Activated CD8-positive, alpha-beta T cell treated with anti-CD3 and anti-CD28 coated beads for 36 hours (primary cell): Measurements from ENCODE around the gene PIF1. TPM values are rescaled to one million over a fixed set of nuclear protein-coding genes. Genes with fewer than 3 reads are reported as not detected.

Experiments used
- ATAC-seq: fragments of 200-7000 bp; cut with Tn5 transposase; one replicate; pipeline ENCODE4 v1.10.0; 2021; ENCODE audit warnings: mild to moderate bottlenecking, moderate library complexity
- CTCF ChIA-PET: fragments of 350-600 bp; sonication (Branson Sonifier 250); formaldehyde crosslinking; loops from one replicate; lab custom pipeline; 2021; ENCODE audit warnings: antibody characterized with exemption; lab: Charles Lee
- POLR2A ChIA-PET: fragments of 350-600 bp; sonication (Branson Sonifier 250); formaldehyde crosslinking; loops from one replicate; lab custom pipeline; 2021; ENCODE audit warnings: antibody characterized with exemption; lab: Charles Lee
- DNase-seq: peaks from one replicate; pipeline ENCODE4 v3.0.0-alpha.2; 2020
- H3K27ac Mint-ChIP-seq: one replicate; pipeline ENCODE4 v1.8.0; 2021; ENCODE audit warnings: mild to moderate bottlenecking, mixed read lengths
- H3K27me3 Mint-ChIP-seq: one replicate; pipeline ENCODE4 v1.8.0; 2021; ENCODE audit warnings: mixed read lengths
- H3K36me3 Mint-ChIP-seq: one replicate; pipeline ENCODE4 v1.8.0; 2021; ENCODE audit warnings: low read depth, mixed read lengths
- H3K4me1 Mint-ChIP-seq: one replicate; pipeline ENCODE4 v1.8.0; 2021; ENCODE audit warnings: low read depth, mixed read lengths
- H3K4me3 Mint-ChIP-seq: one replicate; pipeline ENCODE4 v1.8.0; 2021; ENCODE audit warnings: mild to moderate bottlenecking, moderate library complexity, mixed read lengths
- H3K9me3 Mint-ChIP-seq: one replicate; pipeline ENCODE4 v1.8.0; 2021; ENCODE audit warnings: mixed read lengths
- CTCF ChIP-seq: fragments of 200-600 bp; IDR thresholded peaks from one replicate; pipeline ENCODE4 v1.8.0; 2022; ENCODE audit warnings: antibody characterized with exemption, mild to moderate bottlenecking
- intact Hi-C: fragments of 100-400 bp; cut with micrococcal nuclease; formaldehyde crosslinking; loops from one replicate; pipeline ENCODE4 v1.10.0; 2022
- total RNA-seq, 2 experiments: library from RNA; stranded (reverse); gene quantifications; one replicate each; pipeline ENCODE4 v1.2.3, GENCODE V29; 2021

Gene PIF1
- total RNA-seq, 2 experiments from 2014 or later, result 50.0 TPM

- ChIA-PET CTCF (interaction anchor here (1.4 to 1.5 kb wide), 2 partner anchors 28 to 112 kb away, joined by 3 to 5 read pairs; no protein-coding TSS in a partner anchor), POLR2A (no interaction called here)
- H3K9me3 Mint-ChIP-seq, result no peaks in the 10 kb centered on the region
- TF ChIP-seq CTCF, result no peak
- no peaks in the 10 kb centered on the region for H3K36me3 Mint-ChIP-seq
- intact Hi-C loops, result no loop called here
- DNase-seq (no peak), ATAC-seq (no peak)
- H3K4me3 Mint-ChIP-seq, result no peak overlapping the region
- H3K27me3 Mint-ChIP-seq, result peaks cover 16% of the 10 kb centered on the region
- no peak overlapping the region for H3K27ac Mint-ChIP-seq
- peaks cover 3% of the 10 kb centered on the region for H3K4me1 Mint-ChIP-seq
These were observed 44.1 kb downstream of the PIF1 start for GRCh38 chr15:64781299-64781698.

GRCh38 chr15:64780600-64781156 lies 44.8 kb downstream of the PIF1 start:
- POLR2A ChIA-PET, result no interaction called here
- ATAC-seq, result no peak
- CTCF ChIA-PET, result interaction anchor here (1.4 to 1.5 kb wide), 2 partner anchors 29 to 113 kb away, joined by 3 to 5 read pairs; no protein-coding TSS in a partner anchor
- no peaks in the 10 kb centered on the region for H3K36me3 Mint-ChIP-seq
- H3K4me1 Mint-ChIP-seq, result peaks cover 3% of the 10 kb centered on the region
- H3K4me3 Mint-ChIP-seq, result no peak overlapping the region
- intact Hi-C loops, result no loop called here
- peaks cover 21% of the 10 kb centered on the region for H3K27me3 Mint-ChIP-seq
- no peak for TF ChIP-seq CTCF
- H3K27ac Mint-ChIP-seq, result no peak overlapping the region
- no peak for DNase-seq
- H3K9me3 Mint-ChIP-seq, result no peaks in the 10 kb centered on the region

- H3K4me3 Mint-ChIP-seq, result no peak overlapping the region
- no peaks in the 10 kb centered on the region for H3K36me3 Mint-ChIP-seq
- CTCF ChIA-PET, result no interaction called here
- no peak overlapping the region for H3K27ac Mint-ChIP-seq
- H3K4me1 Mint-ChIP-seq, result peaks cover 3% of the 10 kb centered on the region
- intact Hi-C loops, result no loop called here
- POLR2A ChIA-PET, result interaction anchor here (0.8 to 1.2 kb wide), 2 partner anchors 30 to 273 kb away, joined by 3 read pairs; no protein-coding TSS in a partner anchor
- DNase-seq, result no peak
- TF ChIP-seq CTCF, result no peak
- H3K9me3 Mint-ChIP-seq, result no peaks in the 10 kb centered on the region
- no peak for ATAC-seq
- H3K27me3 Mint-ChIP-seq, result peaks cover 21% of the 10 kb centered on the region
These were observed 45.8 kb downstream of the PIF1 start for GRCh38 chr15:64779630-64780029.

GRCh38 chr15:64779024-64779423 lies 46.4 kb downstream of the PIF1 start:
- intact Hi-C loops, result no loop called here
- Mint-ChIP-seq H3K27me3 (peaks cover 26% of the 10 kb centered on the region), H3K27ac (no peak overlapping the region), H3K9me3 (no peaks in the 10 kb centered on the region), H3K4me3 (no peak overlapping the region), H3K36me3 (no peaks in the 10 kb centered on the region), H3K4me1 (peaks cover 3% of the 10 kb centered on the region)
- ATAC-seq, result no peak
- CTCF ChIA-PET, result interaction anchor here (1.9 kb wide), 1 partner anchor 30 kb away, joined by 6 read pairs; no protein-coding TSS in a partner anchor
- DNase-seq, result no peak
- POLR2A ChIA-PET, result interaction anchor here (0.5 to 1.2 kb wide), 3 partner anchors 30 to 272 kb away, joined by 3 read pairs; no protein-coding TSS in a partner anchor
- no peak for TF ChIP-seq CTCF

- Mint-ChIP-seq H3K4me3 (peak overlapping the region; percentile 58), H3K27ac (no peak overlapping the region), H3K4me1 (no peaks in the 10 kb centered on the region), H3K36me3 (no peaks in the 10 kb centered on the region), H3K27me3 (peaks cover 39% of the 10 kb centered on the region), H3K9me3 (no peaks in the 10 kb centered on the region)
- ChIA-PET POLR2A (no interaction called here), CTCF (no interaction called here)
- ATAC-seq (no peak), DNase-seq (no peak)
- intact Hi-C loops, result no loop called here
- TF ChIP-seq CTCF, result no peak
These were observed 49.1 kb downstream of the PIF1 start for GRCh38 chr15:64776402-64776786.
